ENCODE measurements around the gene BORCS5.

Gene BORCS5

GRCh38 chr12:12503384-12504078, 146.7 kb downstream of the BORCS5 start:
- no peaks in the 10 kb centered on the region for H3K4me1 ChIP-seq (ENCODE audit: insufficient read depth, low read length, poor library complexity, severe bottlenecking)
- H3K27me3 ChIP-seq (ENCODE audit: insufficient read depth, low read length, poor library complexity, severe bottlenecking) = no peaks in the 10 kb centered on the region
- no peak for TF ChIP-seq EZH2phosphoT487 (IDR thresholded peaks at IDR 0.05; ENCODE audit: borderline replicate concordance)
- 0 out of 2 replicates have a peak, but pooled peaks have one; percentile 11 for TF ChIP-seq CTCF (conservative IDR thresholded peaks at IDR 0.05; ENCODE audit: low read length)
- H3K4me3 ChIP-seq (ENCODE audit: low read length, poor library complexity, severe bottlenecking) = no peak overlapping the region
- H3K9ac ChIP-seq (ENCODE audit: low read depth, low read length, poor library complexity, severe bottlenecking) = no peak overlapping the region
- no peaks in the 10 kb centered on the region for H3K9me2 ChIP-seq (replicated peaks; ENCODE audit: low read depth, low read length)
- H3K9me3 ChIP-seq (ENCODE audit: insufficient read depth, low read depth, low read length) = no peaks in the 10 kb centered on the region
- no peaks in the 10 kb centered on the region for H3F3A ChIP-seq (ENCODE audit: low read depth)
- no peaks in the 10 kb centered on the region for H4K20me1 ChIP-seq (ENCODE audit: insufficient read depth, low read length, poor library complexity, severe bottlenecking)
- H3K36me3 ChIP-seq (ENCODE audit: insufficient read depth, low read length) = no peaks in the 10 kb centered on the region
- H3K79me2 ChIP-seq (ENCODE audit: insufficient read depth, low read length) = no peaks in the 10 kb centered on the region
- H2AFZ ChIP-seq (ENCODE audit: low read length) = no peak overlapping the region
- no peak overlapping the region for H3K4me2 ChIP-seq (ENCODE audit: low read depth, low read length, poor library complexity, severe bottlenecking)

- Histone ChIP-seq H3K27me3 (ENCODE audit: insufficient read depth, low read length, poor library complexity, severe bottlenecking) (no peaks in the 10 kb centered on the region), H2AFZ (ENCODE audit: low read length) (no peak overlapping the region), H3F3A (ENCODE audit: low read depth) (no peaks in the 10 kb centered on the region), H3K36me3 (ENCODE audit: insufficient read depth, low read length) (no peaks in the 10 kb centered on the region), H3K4me3 (ENCODE audit: low read length, poor library complexity, severe bottlenecking) (no peak overlapping the region), H3K4me1 (ENCODE audit: insufficient read depth, low read length, poor library complexity, severe bottlenecking) (no peaks in the 10 kb centered on the region), H4K20me1 (ENCODE audit: insufficient read depth, low read length, poor library complexity, severe bottlenecking) (no peaks in the 10 kb centered on the region), H3K9me3 (ENCODE audit: insufficient read depth, low read depth, low read length) (no peaks in the 10 kb centered on the region), H3K9ac (ENCODE audit: low read depth, low read length, poor library complexity, severe bottlenecking) (no peak overlapping the region), H3K9me2 (replicated peaks; ENCODE audit: low read depth, low read length) (no peaks in the 10 kb centered on the region), H3K79me2 (ENCODE audit: insufficient read depth, low read length) (no peaks in the 10 kb centered on the region), H3K4me2 (ENCODE audit: low read depth, low read length, poor library complexity, severe bottlenecking) (no peak overlapping the region)
- no peak for TF ChIP-seq CTCF (conservative IDR thresholded peaks at IDR 0.05; ENCODE audit: low read length)
- TF ChIP-seq EZH2phosphoT487 (IDR thresholded peaks at IDR 0.05; ENCODE audit: borderline replicate concordance) = no peak
These were observed 148.9 kb downstream of the BORCS5 start for GRCh38 chr12:12505544-12506495.

GRCh38 chr12:12506496-12506890, 149.6 kb downstream of the BORCS5 start:
- Histone ChIP-seq H3K4me1 (ENCODE audit: insufficient read depth, low read length, poor library complexity, severe bottlenecking) (no peaks in the 10 kb centered on the region), H3K27me3 (ENCODE audit: insufficient read depth, low read length, poor library complexity, severe bottlenecking) (no peaks in the 10 kb centered on the region), H3K9me2 (replicated peaks; ENCODE audit: low read depth, low read length) (no peaks in the 10 kb centered on the region), H2AFZ (ENCODE audit: low read length) (no peak overlapping the region), H3K79me2 (ENCODE audit: insufficient read depth, low read length) (no peaks in the 10 kb centered on the region), H3K4me3 (ENCODE audit: low read length, poor library complexity, severe bottlenecking) (no peak overlapping the region), H3K9ac (ENCODE audit: low read depth, low read length, poor library complexity, severe bottlenecking) (no peak overlapping the region), H4K20me1 (ENCODE audit: insufficient read depth, low read length, poor library complexity, severe bottlenecking) (no peaks in the 10 kb centered on the region), H3K9me3 (ENCODE audit: insufficient read depth, low read depth, low read length) (no peaks in the 10 kb centered on the region), H3K4me2 (ENCODE audit: low read depth, low read length, poor library complexity, severe bottlenecking) (no peak overlapping the region), H3K36me3 (ENCODE audit: insufficient read depth, low read length) (no peaks in the 10 kb centered on the region), H3F3A (ENCODE audit: low read depth) (no peaks in the 10 kb centered on the region)
- TF ChIP-seq EZH2phosphoT487 (IDR thresholded peaks at IDR 0.05; ENCODE audit: borderline replicate concordance) (no peak), CTCF (conservative IDR thresholded peaks at IDR 0.05; ENCODE audit: low read length) (no peak)

Data from Loucy (cell line).